Stimulated activated CD4-positive, alpha-beta T cell treated with anti-CD3 and anti-CD28 coated beads, Interleukin-2, amount 100 ng/mL, for 4 hours (primary cell): ENCODE results near the gene CLCF1.
"Not testable (repeated sequence)": the region's sequence is repeated elsewhere in the genome, so short reads cannot be mapped to it uniquely, and the experiment has no call there.

Source experiments
- DNase-seq: peaks from one replicate; pipeline ENCODE4 v3.0.0-alpha.2; 2020; ENCODE audit warnings: low read depth

Gene CLCF1

DNA sequence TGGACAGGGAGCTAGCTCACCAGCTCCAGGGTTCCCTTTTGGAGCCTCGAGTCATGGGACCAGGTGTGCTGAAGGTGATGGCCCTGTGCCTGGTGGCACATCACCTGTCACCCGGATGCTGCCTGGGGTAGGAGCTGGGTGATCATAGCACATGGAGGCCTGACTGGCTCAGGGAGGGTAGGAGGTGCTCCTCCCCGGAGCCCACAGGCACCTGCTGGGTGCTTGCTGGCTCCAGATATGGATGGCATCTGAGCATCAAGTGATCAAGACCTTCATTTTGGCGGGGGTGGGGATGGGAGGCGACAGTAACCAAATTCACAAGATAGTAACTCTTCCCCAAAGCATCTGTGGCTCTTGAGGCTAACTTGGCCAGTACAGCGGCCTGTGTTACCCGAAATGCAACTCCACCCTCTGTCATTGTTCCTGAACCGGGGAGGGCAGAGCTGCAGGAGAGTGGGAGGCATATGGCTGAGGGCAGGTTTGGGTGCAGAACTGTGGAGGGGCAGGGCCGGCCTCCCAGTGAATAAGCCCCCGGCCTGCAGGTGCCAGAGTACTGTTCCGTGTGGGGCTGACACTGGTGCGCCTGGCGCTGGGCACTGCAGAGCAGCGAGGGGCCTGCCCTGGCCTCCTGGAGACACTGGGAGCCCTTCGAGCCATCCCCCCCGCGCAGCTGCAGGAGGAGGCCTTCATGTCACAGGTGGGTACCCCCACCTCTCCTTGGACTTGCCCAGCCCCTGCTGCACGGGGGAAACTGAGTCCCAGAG, 35.2 kb upstream of the CLCF1 start:
- DNase-seq: no peak

DNA sequence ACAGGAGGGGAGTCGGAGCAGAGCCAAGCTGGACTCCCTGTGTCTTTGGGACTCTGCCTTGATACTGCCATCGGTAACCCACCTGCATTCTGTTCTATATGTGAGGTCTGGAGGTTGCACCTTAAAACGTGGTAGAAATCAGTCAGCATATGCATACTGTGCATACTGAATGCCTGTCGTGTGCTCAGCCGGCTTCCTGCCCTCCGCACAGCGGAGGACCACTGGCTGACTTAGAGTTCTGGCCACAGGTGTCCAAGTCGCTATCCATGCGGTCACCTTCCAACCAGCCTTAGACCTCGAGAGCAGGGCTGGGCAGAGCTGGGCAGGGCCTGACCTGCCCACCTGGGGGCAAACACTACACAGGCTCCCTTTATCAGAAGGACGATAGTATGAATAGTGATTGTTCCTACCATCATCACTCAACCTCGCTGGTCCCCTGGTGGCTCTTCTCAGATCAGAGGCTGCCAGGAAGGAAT, 34.3 kb upstream of the CLCF1 start:
- no peak for DNase-seq

DNA sequence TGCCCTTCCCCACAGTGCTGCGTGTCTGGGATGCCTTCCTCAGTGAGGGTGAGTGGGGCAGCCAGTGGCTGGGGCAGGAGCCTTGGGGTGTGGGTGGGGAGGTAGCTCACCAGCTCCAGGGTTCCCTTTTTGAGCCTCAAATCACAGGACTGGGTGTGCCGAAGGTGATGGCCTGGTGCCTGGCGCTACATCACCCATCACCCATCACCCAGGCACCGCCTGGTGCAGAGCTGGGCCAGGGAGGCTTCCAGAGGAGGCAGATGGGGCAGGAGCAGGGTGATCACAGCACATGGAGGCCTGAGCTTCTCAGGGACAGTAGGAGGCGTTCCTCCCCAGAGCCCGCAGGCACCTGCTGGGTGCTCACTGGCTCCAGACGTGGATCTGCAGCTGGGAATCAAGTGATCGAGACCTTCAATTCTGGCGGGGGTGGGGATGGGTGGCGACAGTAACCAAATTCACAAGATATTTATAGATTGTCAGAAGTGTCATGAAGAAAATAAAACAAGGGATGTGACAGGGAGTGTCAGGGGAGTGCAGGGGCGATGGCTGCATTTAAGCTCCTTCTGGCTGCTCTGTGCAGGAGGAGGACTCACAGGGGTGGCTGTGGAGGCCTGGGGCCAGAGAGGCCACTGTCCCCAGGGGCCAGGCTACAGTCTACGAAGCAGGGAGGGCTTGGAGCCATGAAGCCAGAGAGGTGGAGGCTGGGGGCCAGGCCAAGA, 33.7 kb upstream of the CLCF1 start:
- DNase-seq: no peak

DNA sequence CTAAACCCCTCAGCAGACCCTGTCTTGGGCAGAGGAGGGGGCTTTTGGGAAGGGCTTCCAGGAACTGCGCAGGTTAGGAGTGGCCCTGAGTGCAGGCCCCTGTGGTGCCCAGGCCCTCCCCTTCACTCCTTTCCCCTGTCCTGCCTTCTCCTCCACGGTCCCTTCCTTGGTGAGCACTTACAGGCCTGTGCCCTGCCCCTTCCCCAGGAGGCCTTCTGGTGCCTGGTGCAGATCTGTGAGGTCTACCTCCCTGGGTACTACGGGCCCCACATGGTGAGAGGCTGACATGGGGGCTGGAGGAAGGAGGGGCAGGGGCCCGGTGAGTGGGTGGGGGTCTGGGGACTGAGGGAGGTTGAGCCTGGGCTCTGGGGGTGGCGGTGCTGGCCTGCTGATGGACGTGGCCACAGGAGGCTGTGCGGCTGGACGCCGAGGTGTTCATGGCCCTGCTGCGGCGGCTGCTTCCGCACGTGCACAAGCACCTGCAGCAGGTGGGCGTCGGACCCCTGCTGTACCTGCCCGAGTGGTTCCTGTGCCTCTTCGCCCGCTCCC, 33.1 kb upstream of the CLCF1 start:
- DNase-seq: no peak

DNA sequence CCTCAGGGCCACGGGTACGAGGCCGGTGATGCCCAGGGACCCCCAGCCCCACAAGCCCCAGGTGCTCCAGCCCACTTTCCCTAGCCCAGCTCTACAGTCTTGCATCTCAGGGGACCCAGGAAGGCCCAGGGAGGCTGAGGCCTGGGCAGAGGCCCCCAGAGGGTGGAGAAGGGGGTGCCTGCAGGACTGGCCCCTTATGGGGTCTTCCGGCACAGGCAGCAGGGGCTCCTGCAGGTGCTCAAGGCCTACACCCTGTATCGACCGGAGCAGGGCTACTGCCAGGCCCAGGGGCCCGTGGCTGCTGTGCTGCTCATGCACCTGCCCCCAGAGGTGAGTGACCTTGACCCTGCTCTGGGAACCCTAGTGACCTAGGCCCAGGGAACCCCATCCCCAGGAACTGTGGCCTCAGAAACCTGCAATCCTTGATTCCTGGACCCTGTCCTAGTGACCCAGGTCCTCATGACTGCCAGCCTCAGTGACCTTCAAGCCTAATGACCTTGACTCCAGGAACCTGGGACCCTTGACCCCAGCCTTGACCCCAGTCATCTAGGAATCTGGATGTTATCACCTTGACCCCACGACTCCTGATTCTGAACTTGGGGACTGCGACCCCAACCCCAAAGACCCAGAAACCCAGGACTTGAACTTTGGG, 32.4 kb upstream of the CLCF1 start:
- DNase-seq: no peak

DNA sequence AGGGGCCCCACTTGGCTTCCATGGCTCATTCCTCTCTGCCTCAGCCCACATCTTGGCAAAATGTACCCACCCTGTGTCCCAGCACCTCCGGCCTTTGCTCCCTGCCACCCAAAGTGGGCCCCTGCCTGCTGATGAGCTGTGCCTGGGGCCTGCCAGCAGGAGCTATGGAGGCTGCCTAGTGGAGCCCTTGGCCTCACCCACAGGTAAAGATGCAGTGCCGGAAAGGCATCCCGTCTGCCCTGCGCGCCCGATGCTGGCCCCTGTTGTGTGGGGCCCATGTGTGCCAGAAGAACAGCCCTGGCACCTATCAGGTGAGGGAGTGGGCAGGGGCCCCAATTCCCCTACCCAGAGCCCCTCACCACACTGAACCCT, 31.8 kb upstream of the CLCF1 start:
- DNase-seq: no peak

DNA sequence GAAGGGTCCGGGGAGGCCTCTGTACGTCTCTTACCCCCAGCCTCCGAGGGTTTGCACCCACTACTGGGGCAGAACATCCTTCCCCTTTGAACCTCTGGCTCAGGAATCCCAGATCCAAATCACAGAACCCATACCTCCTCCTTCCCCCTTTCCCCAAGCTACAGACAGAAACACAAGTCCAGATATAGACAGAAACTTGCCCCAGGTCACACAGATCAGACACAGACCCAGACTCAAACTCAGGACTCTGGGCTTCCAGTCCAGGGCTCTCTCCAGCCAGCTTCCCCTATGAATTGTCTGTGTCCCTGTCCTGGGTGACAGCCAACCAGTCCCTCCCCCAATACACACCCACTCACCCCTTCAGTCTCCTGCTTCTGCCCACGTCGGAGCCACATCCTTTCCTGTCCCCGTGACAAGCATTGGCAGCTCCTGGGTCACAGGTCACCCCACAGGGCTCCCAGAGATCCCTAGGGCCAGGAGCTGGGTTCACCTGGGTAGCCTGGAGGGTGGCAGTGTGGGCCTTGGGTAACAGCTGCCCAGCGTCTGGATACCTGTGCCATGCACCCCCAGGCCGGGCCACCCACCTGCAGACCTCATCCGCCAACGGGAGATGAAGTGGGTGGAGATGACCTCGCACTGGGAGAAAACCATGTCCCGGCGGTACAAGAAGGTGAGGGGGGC, 31.3 kb upstream of the CLCF1 start:
- no peak for DNase-seq

DNA sequence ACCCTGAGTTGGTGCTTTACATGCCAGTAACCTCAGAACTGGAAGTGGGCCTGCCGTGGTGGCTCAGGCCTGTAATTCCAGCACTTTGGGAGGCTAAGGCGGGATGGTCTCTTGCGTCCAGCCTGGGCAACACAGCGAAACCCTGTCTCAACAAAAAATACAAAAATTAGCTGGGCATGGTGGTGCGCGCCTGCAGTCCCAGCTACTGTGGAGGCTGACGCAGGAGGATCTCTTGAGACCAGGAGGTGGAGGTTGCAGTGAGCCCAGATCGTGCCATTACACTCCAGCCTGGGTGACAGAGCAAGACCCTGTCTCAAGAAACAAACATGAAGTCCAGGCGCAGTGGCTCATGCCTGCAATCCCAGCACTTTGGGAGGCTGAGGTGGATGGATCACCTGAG, 29.7 kb upstream of the CLCF1 start:
- not testable (repeated sequence) for DNase-seq

DNA sequence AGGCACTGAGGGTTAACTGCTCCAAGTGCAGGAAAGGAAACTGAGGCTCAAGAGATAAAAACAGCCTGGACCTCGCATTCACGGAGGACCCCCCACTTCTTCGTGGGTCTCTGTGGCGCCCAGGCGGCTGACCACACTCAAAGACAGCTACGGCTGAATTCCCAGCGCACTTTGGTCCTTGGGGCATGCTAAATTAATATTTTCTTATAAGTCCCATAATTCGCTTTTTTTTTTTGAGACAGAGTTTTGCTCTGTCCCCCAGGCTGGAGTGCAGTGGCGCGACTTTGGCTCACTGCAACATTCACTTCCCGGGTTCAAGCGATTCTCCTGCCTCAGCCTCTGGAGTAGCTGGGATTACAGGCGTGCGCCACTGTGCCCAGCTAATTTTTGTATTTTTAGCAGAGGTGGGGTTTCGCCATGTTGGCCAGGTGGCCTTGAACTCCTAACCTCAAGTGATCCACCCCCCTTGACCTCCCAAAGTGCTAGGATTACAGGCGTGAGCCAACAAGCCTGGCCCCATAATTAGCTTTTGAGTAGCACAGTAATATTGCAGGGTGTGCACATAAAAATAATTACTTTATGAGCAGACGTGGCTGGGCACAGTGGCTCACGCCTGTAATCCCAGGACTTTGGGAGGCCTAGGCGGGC, 28.9 kb upstream of the CLCF1 start:
- DNase-seq: not testable (repeated sequence)

DNA sequence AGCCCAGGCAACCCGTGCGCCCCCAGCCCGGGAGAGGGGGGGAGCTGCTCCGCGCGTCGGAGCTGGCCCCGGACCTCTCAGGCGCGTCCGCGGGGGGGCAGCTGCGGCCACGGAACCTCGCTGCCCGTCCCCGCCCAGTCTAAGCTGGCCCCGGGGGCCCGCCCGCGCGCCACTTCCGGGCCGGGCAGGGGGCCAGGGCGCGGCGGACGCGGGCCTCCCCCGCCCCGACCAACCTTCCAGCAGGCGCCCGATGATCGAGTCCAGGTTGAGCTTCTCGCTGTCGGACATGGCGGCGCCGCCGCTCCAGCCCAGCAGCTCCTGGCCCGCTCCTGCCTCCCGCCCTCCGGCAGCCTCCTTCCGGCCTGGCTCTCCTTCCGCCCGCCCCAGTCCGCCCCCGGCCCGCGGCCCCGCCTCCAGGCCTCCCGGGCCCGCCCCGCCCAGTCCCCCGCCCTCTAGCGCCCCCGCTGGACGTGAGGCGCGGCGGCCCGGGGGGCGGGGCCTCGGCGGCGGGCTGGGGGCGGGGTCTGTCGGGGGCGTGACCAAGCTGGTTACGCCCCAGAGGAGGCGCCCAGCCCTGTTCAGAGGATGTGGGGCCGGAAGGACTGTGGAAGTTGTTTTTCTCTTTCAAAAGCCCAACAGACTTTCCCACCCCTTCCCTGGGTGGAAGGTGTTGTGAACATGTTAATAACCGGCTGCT, 28.2 kb upstream of the CLCF1 start, which contains the start of gene PPP1CA:
TSS of gene PPP1CA (minus strand) at position 364 of the 697 bp plus-strand sequence. CDS start at position 288, 76 bp downstream.
- peak; percentile 87 for DNase-seq

DNA sequence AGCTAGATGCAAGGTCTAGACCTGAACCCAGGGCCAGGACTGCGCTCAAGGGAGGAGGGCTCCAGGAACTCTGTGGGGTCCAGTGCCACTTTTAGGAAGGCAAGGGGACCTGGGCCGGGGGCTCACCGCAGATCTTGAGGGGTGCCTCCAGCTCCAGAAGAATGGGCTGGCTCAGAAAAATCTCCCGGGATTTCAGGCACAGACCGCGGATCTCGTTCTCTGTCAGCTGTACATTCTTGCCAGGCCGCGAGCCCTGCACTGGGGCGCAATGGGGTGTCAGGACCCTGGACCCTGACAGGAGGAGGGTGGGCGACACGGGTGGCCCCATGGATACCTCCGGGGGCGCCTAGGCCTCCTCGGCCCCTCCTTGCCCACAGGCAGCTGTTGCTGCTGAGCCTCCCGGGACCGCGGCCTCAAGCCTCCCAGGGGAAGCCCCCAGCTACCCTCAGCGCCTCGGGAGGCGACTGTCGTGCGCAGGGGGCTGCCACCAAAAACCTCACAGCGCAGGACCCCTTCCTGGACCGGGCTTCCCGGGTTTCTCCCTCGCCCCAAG, 27.6 kb upstream of the CLCF1 start:
- DNase-seq: no peak

DNA sequence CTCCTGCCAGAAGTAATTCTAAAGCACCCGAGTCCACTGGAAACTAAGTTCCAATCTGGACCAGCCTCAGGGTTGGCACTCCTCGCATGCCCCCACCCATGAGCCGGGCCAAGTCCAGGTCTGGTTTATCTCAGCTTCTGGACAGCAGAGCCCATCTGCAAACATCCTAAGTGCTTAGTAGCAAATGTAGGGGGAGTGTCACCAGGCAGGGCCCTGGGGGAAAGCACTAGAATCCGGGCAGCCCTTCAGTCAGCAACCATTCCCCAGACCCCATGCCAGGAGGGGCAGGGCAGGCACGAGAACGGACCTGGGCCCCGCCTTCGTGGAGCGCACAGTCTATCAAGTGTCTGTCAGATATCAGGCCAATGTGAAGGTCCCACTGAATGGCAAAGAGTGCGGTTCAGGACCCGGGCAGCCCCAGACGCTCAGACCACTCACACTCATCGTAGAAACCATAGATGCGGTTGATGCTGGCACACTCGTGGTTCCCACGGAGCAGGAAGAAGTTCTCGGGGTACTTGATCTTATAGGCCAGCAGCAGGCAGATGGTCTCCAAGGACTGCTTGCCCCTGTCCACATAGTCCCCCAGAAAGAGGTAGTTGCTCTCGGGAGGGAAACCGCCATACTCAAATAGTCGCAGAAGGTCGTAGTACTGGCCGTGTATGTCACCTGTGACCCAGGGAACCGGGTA, 27.0 kb upstream of the CLCF1 start:
- DNase-seq: no peak

DNA sequence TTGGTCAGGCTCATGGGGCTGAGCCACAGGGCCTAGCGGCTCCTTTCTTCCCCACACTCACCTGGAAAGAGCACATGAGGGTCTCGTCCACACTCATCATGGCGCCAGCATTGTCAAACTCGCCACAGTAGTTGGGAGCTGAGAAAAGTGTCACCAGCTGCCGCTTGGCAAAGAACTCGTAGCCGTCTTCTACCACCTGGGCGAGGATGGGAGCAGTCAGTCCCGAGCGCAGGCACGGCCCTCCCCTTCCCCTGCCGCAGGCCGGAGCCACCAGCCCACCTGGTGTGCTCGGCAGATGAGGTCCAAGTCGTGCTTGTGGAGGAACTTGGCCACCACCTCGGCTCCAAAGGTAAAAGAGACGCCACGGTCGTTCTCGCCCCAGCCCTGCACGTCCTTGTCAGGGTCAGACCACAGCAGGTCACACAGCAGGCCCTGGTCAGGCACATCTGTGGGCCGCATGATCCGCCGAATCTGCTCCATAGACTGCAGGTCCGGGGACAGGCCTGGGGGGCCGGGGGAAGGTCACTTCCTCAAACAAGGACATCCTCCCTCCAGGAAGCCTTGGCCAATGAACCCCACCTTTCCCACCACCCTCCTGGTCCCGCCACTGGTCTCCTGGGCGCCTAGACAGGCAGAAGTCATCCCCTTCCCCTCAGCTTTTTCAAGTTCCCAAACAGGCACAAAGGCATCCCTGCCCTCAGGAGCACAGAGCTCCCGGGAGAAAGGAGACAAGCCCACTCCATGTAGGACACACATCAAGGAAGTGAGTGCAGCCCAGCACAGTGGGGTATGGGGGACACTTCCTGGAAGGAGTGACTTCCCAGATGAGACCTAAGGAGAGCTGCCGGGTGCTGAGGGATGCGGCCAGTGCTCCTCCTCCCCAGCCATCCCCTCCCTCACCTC, 25.5 kb upstream of the CLCF1 start:
- DNase-seq: no peak

DNA sequence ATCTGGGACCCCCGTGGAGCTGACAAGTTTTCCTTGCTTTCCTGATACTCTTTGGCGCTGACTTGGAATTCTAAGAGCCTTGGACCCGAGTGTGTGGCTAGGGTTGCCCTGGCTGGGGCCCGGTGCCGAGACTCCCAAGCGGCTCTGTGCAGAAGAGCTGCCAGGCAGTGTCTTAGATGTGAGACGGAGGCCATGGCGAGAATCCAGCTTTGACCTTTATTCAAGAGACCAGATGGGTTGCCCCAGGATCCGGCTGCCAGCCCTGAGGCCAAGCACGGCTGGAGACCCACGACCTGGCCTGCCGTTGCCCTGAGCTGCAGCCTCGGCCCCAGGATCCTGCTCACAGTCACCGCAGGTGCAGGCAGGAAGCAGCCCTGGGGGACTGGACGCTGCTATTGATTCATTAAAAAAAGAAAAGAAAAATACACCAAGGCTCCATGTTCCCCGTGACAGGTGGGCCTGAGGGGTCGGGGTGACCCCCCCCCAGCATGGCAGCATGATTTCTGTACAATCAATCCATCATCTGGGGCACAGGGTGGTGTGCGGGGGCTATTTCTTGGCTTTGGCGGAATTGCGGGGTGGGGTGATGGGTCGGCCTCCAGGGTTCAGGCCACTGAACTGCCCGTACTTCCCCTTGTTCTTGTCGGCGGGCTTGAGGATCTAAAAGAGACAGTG, 24.7 kb upstream of the CLCF1 start:
- DNase-seq: no peak

DNA sequence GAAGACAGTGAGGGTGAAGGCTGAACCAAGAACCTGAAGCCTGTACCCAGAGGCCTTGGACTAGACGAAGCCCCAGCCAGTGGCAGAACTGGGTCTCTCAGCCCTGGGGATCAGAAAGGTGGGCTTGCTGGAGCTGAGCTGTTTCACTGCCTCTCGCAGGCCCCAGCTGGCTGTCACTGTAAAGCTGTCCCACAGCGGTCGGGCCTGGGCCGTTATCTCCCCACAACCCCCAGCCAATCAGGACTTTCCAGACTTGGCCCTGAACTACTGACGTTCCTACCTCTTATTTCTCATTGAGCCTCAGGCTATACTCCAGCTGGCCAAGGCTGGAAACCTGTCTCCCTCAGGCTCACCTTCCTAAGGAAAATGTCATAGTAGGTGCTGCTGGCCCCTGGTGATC, 24.1 kb upstream of the CLCF1 start:
- DNase-seq: no peak

DNA sequence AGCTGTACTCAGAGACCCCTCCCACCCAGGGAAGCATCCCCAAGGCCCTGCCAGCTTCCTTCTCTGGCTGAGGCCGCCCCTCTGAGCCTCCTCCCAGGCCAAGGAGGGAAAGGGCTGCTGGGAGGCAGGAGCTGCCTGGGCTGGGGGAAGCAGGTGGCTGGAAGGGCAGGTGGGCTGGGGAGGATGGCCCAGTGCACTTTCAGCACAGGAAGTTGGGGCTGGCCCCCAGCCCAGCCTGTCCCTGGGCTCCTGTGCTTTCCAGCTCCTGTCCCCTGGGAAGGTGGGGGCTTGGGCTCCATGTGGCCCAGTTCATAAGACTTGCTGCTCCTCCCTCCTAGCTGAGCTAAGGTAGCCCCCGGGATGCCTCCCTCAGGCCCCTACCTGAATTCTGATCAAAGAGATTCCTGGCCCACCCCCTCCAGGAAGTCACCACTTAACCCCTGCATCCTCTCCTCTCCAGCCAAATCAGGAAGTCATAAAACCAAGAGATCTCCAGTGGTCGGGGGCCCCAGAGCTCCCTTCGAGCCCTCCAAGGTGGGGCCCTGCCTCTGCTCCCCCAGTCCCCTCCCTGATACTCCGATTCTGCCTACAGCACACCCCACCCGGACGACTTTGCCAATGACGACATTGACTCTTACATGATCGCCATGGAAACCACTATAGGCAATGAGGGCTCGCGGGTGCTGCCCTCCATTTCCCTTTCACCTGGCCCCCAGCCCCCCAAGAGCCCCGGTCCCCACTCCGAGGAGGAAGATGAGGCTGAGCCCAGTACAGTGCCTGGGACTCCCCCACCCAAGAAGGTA, 23.4 kb upstream of the CLCF1 start:
- no peak for DNase-seq

DNA sequence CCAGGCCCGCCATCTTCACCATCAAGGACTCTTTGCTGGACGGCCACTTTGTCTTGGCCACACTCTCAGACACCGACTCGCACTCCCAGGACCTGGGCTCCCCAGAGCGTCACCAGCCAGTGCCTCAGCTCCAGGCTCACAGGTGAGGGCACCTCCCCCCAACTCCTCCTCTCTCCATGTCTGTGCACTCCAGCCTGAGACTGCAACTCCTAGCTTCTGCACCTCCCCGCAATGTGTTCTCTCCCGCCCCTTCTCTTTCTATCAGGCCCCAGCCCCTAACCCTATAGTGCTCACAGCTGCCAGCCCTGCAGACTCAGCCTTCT, 22.8 kb upstream of the CLCF1 start:
- no peak for DNase-seq
